HepG2 (cell line): ENCODE results near the gene MXRA8. TPM values are rescaled to one million over a fixed set of nuclear protein-coding genes. Genes with fewer than 3 reads are reported as not detected.

Experiments
- BCLAF1 ChIP-seq: fragments of 450-650 bp; IDR thresholded peaks from 2 replicates; pipeline ENCODE4 v1.6.1; 2017; ENCODE audit warnings: mild to moderate bottlenecking
- EP300 ChIP-seq, 3 experiments: sonication (generic) in 1 of 3; formaldehyde crosslinking in 1 of 3; IDR thresholded peaks; 2 replicates each; pipeline versions ENCODE4 v1.5.1 to v1.6.1; 2011 to 2020; ENCODE audit warnings: low read depth in 2 of 3, low read length in 2 of 3, borderline replicate concordance in 1 of 3, improper control_type of control experiment in 1 of 3, mild to moderate bottlenecking in 1 of 3, missing genetic modification reagents in 1 of 3, moderate library complexity in 1 of 3
- MAZ ChIP-seq, 2 experiments: sonication (generic) in 1 of 2; formaldehyde crosslinking in 1 of 2; IDR thresholded peaks; 2 replicates each; pipeline versions ENCODE4 v1.5.0 to v1.6.1; 2012 to 2020; ENCODE audit warnings: low read depth in 2 of 2, mild to moderate bottlenecking in 2 of 2, borderline replicate concordance in 1 of 2, improper control_type of control experiment in 1 of 2, low read length in 1 of 2, missing genetic modification reagents in 1 of 2, moderate library complexity in 1 of 2
- MTA3 ChIP-seq: sonication (generic); formaldehyde crosslinking; IDR thresholded peaks from 2 replicates; pipeline ENCODE4 v1.4.0; 2020; ENCODE audit warnings: missing genetic modification reagents
- NFRKB ChIP-seq: fragments of 450-650 bp; IDR thresholded peaks from 2 replicates; pipeline ENCODE4 v1.6.1; 2017
- PLSCR1 ChIP-seq: sonication (generic); formaldehyde crosslinking; IDR thresholded peaks from 2 replicates; pipeline ENCODE4 v1.5.0; 2020; ENCODE audit warnings: missing genetic modification reagents, mild to moderate bottlenecking, borderline replicate concordance
- POGZ ChIP-seq: sonication (generic); formaldehyde crosslinking; IDR thresholded peaks from 2 replicates; pipeline ENCODE4 v1.4.0; 2020; ENCODE audit warnings: mild to moderate bottlenecking, missing genetic modification reagents
- PRPF4 ChIP-seq: fragments of 200-400 bp; formaldehyde crosslinking; IDR thresholded peaks from 2 replicates; pipeline ENCODE4 v1.6.1; 2016; ENCODE audit warnings: low read length, low read depth; ENCODE audit not compliant: poor library complexity, severe bottlenecking
- SRSF1 ChIP-seq: fragments of 200-400 bp; formaldehyde crosslinking; optimal IDR thresholded peaks from 2 replicates; pipeline ENCODE3; 2017; ENCODE audit warnings: mild to moderate bottlenecking, low read depth, low read length, moderate library complexity
- ZFP36L1 ChIP-seq: sonication (generic); formaldehyde crosslinking; IDR thresholded peaks from 2 replicates; pipeline ENCODE4 v1.8.0; 2022; ENCODE audit warnings: mild to moderate bottlenecking, missing genetic modification reagents, moderate library complexity
- ZNF124 ChIP-seq: sonication (generic); formaldehyde crosslinking; IDR thresholded peaks from 2 replicates; pipeline ENCODE4 v1.4.0; 2020; ENCODE audit warnings: missing genetic modification reagents
- ZNF274 ChIP-seq: sonication (generic); formaldehyde crosslinking; IDR thresholded peaks from 2 replicates; pipeline ENCODE4 v1.5.1; 2020; ENCODE audit warnings: mild to moderate bottlenecking, missing genetic modification reagents
- ZNF280B ChIP-seq: sonication (generic); formaldehyde crosslinking; IDR thresholded peaks from 2 replicates; pipeline ENCODE4 v1.5.0; 2020; ENCODE audit warnings: missing genetic modification reagents, mild to moderate bottlenecking, borderline replicate concordance
- ZNF607 ChIP-seq: sonication (generic); formaldehyde crosslinking; IDR thresholded peaks from 2 replicates; pipeline ENCODE4 v1.5.1; 2020; ENCODE audit warnings: missing genetic modification reagents, mild to moderate bottlenecking, borderline replicate concordance
- ZNF891 ChIP-seq: sonication (generic); formaldehyde crosslinking; IDR thresholded peaks from 2 replicates; pipeline ENCODE4 v1.5.0; 2020; ENCODE audit warnings: mild to moderate bottlenecking, missing genetic modification reagents
- polyA plus RNA-seq, 8 experiments: library from polyadenylated mRNA; depleted of rRNA in 3 of 8; stranded (reverse) in 7 of 8; unstranded in 1 of 8; fragments of >200 nt; fragmentation: Illumina TruSeq in 4 of 8; extraction: Trizol in 4 of 8; gene quantifications; 2 replicates each; pipeline versions ENCODE4 v1.2.1 to v1.2.3, GENCODE V29; 2011 to 2016; ENCODE audit warnings: low read depth in 4 of 8, missing spikeins in 1 of 8, mixed read lengths in 1 of 8; ENCODE audit not compliant: insufficient read depth in 1 of 8
- total RNA-seq, 5 experiments: library from RNA; depleted of rRNA; stranded (reverse); fragments of >200 nt; fragmentation: Illumina TruSeq; extraction: Trizol; gene quantifications; 2 replicates each; pipeline ENCODE4 v1.2.3, GENCODE V29; 2016; ENCODE audit warnings: low read depth in 1 of 5
- TF ChIP-seq, protein P1 (sequence below): IDR thresholded peaks from 2 replicates; pipeline ENCODE4 v1.6.1; 2016; ENCODE audit warnings: low read depth
- TF ChIP-seq, protein P2 (sequence below), 2 experiments: sonication (generic) in 1 of 2; formaldehyde crosslinking in 1 of 2; IDR thresholded peaks; 2 replicates each; pipeline versions ENCODE4 v1.5.1 to v1.6.1; 2011 to 2020; ENCODE audit warnings: borderline replicate concordance in 1 of 2, low read depth in 1 of 2, low read length in 1 of 2, mild to moderate bottlenecking in 1 of 2, missing genetic modification reagents in 1 of 2, moderate library complexity in 1 of 2

The MXRA8 gene
- total and polyA plus RNA-seq, 2 of the 13 experiments (the other 11 are each of a cell fraction or from before 2014, with no cell fraction given) = 19.8 to 44.8 TPM

- TF ChIP-seq, protein P1, sequence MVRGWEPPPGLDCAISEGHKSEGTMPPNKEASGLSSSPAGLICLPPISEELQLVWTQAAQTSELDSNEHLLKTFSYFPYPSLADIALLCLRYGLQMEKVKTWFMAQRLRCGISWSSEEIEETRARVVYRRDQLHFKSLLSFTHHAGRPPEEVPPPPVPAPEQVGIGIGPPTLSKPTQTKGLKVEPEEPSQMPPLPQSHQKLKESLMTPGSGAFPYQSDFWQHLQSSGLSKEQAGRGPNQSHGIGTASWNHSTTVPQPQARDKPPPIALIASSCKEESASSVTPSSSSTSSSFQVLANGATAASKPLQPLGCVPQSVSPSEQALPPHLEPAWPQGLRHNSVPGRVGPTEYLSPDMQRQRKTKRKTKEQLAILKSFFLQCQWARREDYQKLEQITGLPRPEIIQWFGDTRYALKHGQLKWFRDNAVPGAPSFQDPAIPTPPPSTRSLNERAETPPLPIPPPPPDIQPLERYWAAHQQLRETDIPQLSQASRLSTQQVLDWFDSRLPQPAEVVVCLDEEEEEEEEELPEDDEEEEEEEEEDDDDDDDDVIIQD (CRISPR knock-in tag) = 0 out of 2 replicates have a peak, but pooled peaks have one; percentile 10
- TF ChIP-seq, protein P2, sequence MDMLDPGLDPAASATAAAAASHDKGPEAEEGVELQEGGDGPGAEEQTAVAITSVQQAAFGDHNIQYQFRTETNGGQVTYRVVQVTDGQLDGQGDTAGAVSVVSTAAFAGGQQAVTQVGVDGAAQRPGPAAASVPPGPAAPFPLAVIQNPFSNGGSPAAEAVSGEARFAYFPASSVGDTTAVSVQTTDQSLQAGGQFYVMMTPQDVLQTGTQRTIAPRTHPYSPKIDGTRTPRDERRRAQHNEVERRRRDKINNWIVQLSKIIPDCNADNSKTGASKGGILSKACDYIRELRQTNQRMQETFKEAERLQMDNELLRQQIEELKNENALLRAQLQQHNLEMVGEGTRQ (IDR thresholded peaks at IDR 0.05; ENCODE audit: low read depth, low read length) = peak; percentile 72
- TF ChIP-seq, protein P2 (CRISPR knock-in tag; IDR thresholded peaks at IDR 0.05; ENCODE audit: borderline replicate concordance) = peak; percentile 75; the same call in 1 of the 2 replicates
- TF ChIP-seq MAZ (IDR thresholded peaks at IDR 0.05; ENCODE audit: borderline replicate concordance, low read depth, low read length) = peak; percentile 83; the same call in 1 of the 2 replicates
- TF ChIP-seq MAZ (CRISPR knock-in tag; IDR thresholded peaks at IDR 0.05; ENCODE audit: low read depth) = peak; percentile 65
- no peak; the same call in 1 of the 2 replicates for TF ChIP-seq ZNF280B (CRISPR knock-in tag)
- no peak for TF ChIP-seq BCLAF1
- TF ChIP-seq PRPF4 = no peak
- no peak for TF ChIP-seq MTA3 (CRISPR knock-in tag)
- no peak for TF ChIP-seq ZNF607 (CRISPR knock-in tag)
- TF ChIP-seq ZNF124 (CRISPR knock-in tag) = no peak; the same call in 1 of the 2 replicates
- TF ChIP-seq PLSCR1 (CRISPR knock-in tag) = no peak
- 0 out of 2 replicates have a peak, but pooled peaks have one; percentile 50 for TF ChIP-seq ZNF274 (CRISPR knock-in tag)
- TF ChIP-seq NFRKB = no peak
- TF ChIP-seq ZNF891 (CRISPR knock-in tag) = no peak
- no peak for TF ChIP-seq POGZ (CRISPR knock-in tag)
- no peak; the same call in 1 of the 2 replicates for TF ChIP-seq ZFP36L1
- no peak for TF ChIP-seq EP300 (IDR thresholded peaks at IDR 0.05; ENCODE audit: low read depth in 2 of 2, low read length in 2 of 2)
- no peak for TF ChIP-seq EP300 (CRISPR knock-in tag; IDR thresholded peaks at IDR 0.05; ENCODE audit: borderline replicate concordance)
- TF ChIP-seq SRSF1 = peak; percentile 94
Measured at GRCh38 chr1:1358433-1359271, at the start of gene MXRA8 (continued).
